HEK293T (cell line): Measurements from ENCODE around the gene NCAPD2.

ENCODE experiments used
- CTCF ChIA-PET: fragments of 350-600 bp; formaldehyde crosslinking; extraction: SDS; loops from one replicate; lab custom pipeline; 2021; ENCODE audit warnings: antibody characterized with exemption, inconsistent platforms; lab: Yijun Ruan, JAX
- POLR2A ChIA-PET: fragments of 350-600 bp; formaldehyde crosslinking; extraction: SDS; loops from one replicate; lab custom pipeline; 2020; ENCODE audit warnings: antibody characterized with exemption, inconsistent platforms; lab: Yijun Ruan, JAX
- DNase-seq: peaks from one replicate; pipeline ENCODE4 v3.0.0; 2012; ENCODE audit warnings: mixed read lengths; ENCODE audit errors: extremely low spot score
- ARNT ChIP-seq: fragments of 450-650 bp; IDR thresholded peaks from 2 replicates; pipeline ENCODE4 v1.6.1; 2017; ENCODE audit warnings: mild to moderate bottlenecking
- BHLHE40 ChIP-seq: fragments of 450-650 bp; IDR thresholded peaks from 2 replicates; pipeline ENCODE4 v1.6.1; 2016; ENCODE audit warnings: mild to moderate bottlenecking, moderate library complexity, borderline replicate concordance
- CTBP1 ChIP-seq: fragments of 450-650 bp; IDR thresholded peaks from 2 replicates; pipeline ENCODE4 v1.6.1; 2016; ENCODE audit warnings: borderline replicate concordance
- ELF4 ChIP-seq: fragments of 450-650 bp; IDR thresholded peaks from 2 replicates; pipeline ENCODE4 v1.6.1; 2017; ENCODE audit warnings: antibody characterized with exemption
- FOXA1 ChIP-seq: fragments of 450-650 bp; IDR thresholded peaks from 2 replicates; pipeline ENCODE4 v1.6.1; 2016; ENCODE audit warnings: mild to moderate bottlenecking
- FOXK2 ChIP-seq: fragments of 450-650 bp; IDR thresholded peaks from 2 replicates; pipeline ENCODE4 v1.6.1; 2016; ENCODE audit warnings: mild to moderate bottlenecking
- FOXM1 ChIP-seq: fragments of 450-650 bp; IDR thresholded peaks from 2 replicates; pipeline ENCODE4 v1.6.1; 2017; ENCODE audit warnings: mild to moderate bottlenecking, borderline replicate concordance
- HDGF ChIP-seq: fragments of 450-650 bp; IDR thresholded peaks from 2 replicates; pipeline ENCODE4 v1.6.1; 2017; ENCODE audit warnings: antibody characterized with exemption, borderline replicate concordance
- L3MBTL2 ChIP-seq: fragments of 450-650 bp; conservative IDR thresholded peaks from 2 replicates; pipeline ENCODE4 v1.6.1; 2016; ENCODE audit warnings: mild to moderate bottlenecking
- LEF1 ChIP-seq: fragments of 450-650 bp; IDR thresholded peaks from 2 replicates; pipeline ENCODE4 v1.6.1; 2017; ENCODE audit warnings: mild to moderate bottlenecking, borderline replicate concordance
- NFRKB ChIP-seq: fragments of 450-650 bp; IDR thresholded peaks from 2 replicates; pipeline ENCODE4 v1.6.1; 2016; ENCODE audit warnings: mild to moderate bottlenecking, moderate library complexity
- SP1 ChIP-seq: fragments of 450-650 bp; IDR thresholded peaks from 2 replicates; pipeline ENCODE4 v1.6.1; 2017
- SUZ12 ChIP-seq: fragments of 450-650 bp; IDR thresholded peaks from 2 replicates; pipeline ENCODE4 v1.6.1; 2016; ENCODE audit warnings: mild to moderate bottlenecking
- TARDBP ChIP-seq: fragments of 450-650 bp; IDR thresholded peaks from 2 replicates; pipeline ENCODE4 v1.6.1; 2016
- ZNF384 ChIP-seq: fragments of 450-650 bp; IDR thresholded peaks from 2 replicates; pipeline ENCODE4 v1.6.1; 2016
- TF ChIP-seq, protein P1 (sequence below): fragments of 450-650 bp; IDR thresholded peaks from 2 replicates; pipeline ENCODE4 v1.6.1; 2016

NCAPD2 gene

DNA sequence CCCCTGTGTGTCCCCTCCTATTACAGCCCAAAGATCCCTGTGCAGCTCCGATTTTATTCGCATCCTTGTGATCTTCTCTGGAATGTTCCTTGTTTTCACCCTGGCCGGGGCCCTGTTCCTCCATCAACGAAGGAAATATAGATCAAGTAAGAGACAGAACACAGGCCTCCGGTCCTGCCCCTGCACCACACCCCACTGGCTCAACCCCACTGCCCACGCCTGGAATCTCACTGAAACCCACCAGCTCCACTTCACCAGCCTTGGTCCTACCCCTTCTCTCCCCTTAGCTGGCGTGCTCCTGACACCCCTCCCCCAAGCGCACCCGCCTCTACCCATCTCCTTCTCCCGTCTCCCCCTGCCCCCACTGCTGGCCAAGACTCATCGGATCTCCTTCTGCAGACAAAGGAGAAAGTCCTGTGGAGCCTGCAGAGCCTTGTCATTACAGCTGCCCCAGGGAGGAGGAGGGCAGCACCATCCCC, 43.0 kb upstream of the NCAPD2 start:
- POLR2A ChIA-PET = interaction anchor here (0.9 to 2.8 kb wide), 6 partner anchors 11 to 111 kb away, joined by 3 to 17 read pairs (median 6); partner anchors contain the start of genes GAPDH, MRPL51 and VAMP1
- CTCF ChIA-PET = interaction anchor here (0.7 to 2.2 kb wide), 3 partner anchors 10 to 87 kb away, joined by 3 to 12 read pairs (median 4); no protein-coding TSS in a partner anchor
- no peak for DNase-seq
- no peak for TF ChIP-seq FOXK2
- TF ChIP-seq LEF1 = no peak
- TF ChIP-seq, protein P1, sequence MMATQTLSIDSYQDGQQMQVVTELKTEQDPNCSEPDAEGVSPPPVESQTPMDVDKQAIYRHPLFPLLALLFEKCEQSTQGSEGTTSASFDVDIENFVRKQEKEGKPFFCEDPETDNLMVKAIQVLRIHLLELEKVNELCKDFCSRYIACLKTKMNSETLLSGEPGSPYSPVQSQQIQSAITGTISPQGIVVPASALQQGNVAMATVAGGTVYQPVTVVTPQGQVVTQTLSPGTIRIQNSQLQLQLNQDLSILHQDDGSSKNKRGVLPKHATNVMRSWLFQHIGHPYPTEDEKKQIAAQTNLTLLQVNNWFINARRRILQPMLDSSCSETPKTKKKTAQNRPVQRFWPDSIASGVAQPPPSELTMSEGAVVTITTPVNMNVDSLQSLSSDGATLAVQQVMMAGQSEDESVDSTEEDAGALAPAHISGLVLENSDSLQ = no peak
- TF ChIP-seq ZNF384 = no peak
- TF ChIP-seq CTBP1 = no peak
- no peak for TF ChIP-seq SP1
- TF ChIP-seq ELF4 = no peak
- no peak for TF ChIP-seq TARDBP
- no peak for TF ChIP-seq SUZ12
- TF ChIP-seq BHLHE40 = no peak

DNA sequence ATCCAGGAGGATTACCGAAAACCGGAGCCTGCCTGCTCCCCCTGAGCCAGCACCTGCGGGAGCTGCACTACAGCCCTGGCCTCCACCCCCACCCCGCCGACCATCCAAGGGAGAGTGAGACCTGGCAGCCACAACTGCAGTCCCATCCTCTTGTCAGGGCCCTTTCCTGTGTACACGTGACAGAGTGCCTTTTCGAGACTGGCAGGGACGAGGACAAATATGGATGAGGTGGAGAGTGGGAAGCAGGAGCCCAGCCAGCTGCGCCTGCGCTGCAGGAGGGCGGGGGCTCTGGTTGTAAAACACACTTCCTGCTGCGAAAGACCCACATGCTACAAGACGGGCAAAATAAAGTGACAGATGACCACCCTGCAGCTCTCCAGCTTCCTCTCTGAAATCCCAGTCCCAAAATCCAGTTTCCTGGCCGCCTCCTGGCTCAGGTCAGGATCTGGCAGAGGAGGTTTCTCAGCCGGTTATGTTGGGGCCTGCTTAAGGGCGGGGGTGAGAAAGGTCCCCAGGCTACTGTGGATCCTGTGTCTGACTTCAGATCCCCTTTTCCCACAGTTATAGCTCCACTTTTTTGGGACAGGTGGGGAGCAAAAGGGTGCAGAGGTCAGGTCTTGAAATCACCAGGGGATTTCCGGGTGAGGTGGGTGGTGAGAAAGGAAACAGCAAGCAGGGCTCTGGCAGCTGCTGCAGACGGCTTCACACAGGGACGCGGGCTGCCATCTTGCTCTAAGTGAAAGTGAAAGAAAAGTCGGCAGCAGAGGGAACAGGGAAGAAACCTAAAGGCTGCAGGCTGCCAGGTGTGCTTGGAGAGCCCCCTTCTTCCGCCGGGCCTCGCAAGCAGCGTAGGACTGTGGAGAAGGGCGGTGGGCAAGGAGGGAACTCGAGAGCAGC, 42.3 kb upstream of the NCAPD2 start, which contains the start of gene TAPBPL:
TAPBPL (plus strand) TSS at position 695 of the 897 bp plus-strand sequence. CDS start 207 bp downstream, outside the sequence.
- ChIA-PET POLR2A (interaction anchor here (0.9 to 2.8 kb wide), 8 partner anchors 10 to 125 kb away, joined by 3 to 17 read pairs (median 4); partner anchors contain the start of genes GAPDH, MRPL51 and VAMP1), CTCF (interaction anchor here (0.7 to 2.2 kb wide), 3 partner anchors 9 to 86 kb away, joined by 3 to 12 read pairs (median 4); no protein-coding TSS in a partner anchor)
- TF ChIP-seq LEF1 (no peak), L3MBTL2 (peak; percentile 82), ARNT (no peak)
- TF ChIP-seq, protein P1 = peak; percentile 66
- DNase-seq = peak; percentile 53

DNA sequence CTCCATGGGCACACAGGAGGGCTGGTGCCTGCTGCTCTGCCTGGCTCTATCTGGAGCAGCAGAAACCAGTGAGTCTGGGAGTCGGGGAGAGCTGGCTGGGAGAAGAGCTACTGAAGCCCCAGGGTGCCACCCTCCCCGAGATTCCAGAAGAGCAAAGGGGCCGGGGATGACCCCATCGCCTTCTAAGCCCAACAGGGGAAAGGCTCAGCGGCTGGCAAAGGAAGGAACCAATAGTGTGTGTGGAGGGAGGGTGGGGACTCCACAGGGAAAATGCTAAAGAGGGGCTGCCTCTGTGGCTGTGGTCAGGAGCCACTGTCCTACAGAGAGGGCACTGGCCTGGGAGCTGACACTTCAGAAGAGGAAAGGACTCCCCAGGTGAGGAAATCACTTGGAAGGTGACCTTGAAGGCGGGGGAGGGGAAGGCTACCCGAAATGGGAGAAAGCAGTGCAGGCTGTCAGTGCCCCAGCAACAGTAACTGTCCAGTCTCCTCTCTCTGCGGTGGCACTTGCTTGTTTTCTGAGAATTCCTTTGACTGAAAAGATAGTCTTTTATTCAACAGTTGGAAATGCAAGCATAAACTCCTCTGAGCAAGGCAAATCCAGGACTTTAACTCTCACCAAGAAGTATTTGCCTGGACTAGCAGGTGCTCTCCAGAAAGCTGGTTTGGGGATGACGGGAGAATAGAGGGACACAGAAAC, 41.5 kb upstream of the NCAPD2 start:
- POLR2A ChIA-PET = interaction anchor here (0.9 to 2.8 kb wide), 8 partner anchors 10 to 126 kb away, joined by 3 to 17 read pairs (median 4); partner anchors contain the start of genes GAPDH, MRPL51 and VAMP1
- TF ChIP-seq ELF4 = no peak
- no peak for DNase-seq
- CTCF ChIA-PET = interaction anchor here (0.9 to 2.2 kb wide), 2 partner anchors 13 kb away, joined by 4 to 12 read pairs; no protein-coding TSS in a partner anchor

DNA sequence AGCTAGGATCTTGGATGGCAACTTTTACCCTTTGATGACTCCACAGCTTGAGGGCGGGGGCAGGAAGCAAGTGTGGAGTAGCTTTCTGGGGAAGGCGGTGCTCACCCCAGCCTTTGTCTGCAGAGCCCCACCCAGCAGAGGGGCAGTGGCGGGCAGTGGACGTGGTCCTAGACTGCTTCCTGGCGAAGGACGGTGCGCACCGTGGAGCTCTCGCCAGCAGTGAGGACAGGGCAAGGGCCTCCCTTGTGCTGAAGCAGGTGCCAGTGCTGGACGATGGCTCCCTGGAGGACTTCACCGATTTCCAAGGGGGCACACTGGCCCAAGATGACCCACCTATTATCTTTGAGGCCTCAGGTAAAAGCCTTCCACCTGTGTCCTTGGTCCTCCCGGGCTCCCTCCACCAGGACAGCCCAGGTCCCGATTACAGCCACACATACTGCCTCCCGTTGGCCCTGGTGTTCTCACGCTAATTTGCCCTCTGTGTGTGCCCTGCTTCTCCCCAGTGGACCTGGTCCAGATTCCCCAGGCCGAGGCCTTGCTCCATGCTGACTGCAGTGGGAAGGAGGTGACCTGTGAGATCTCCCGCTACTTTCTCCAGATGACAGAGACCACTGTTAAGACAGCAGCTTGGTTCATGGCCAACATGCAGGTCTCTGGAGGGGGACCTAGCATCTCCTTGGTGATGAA, 40.8 kb upstream of the NCAPD2 start:
- ChIA-PET POLR2A (interaction anchor here (0.9 to 2.8 kb wide), 4 partner anchors 11 to 126 kb away, joined by 3 to 9 read pairs (median 3); partner anchors contain the start of gene GAPDH), CTCF (interaction anchor here (0.9 kb wide), 1 partner anchor 13 kb away, joined by 4 read pairs; no protein-coding TSS in a partner anchor)
- TF ChIP-seq L3MBTL2 (no peak), SUZ12 (no peak), FOXK2 (no peak), HDGF (no peak), ARNT (no peak), LEF1 (no peak), ELF4 (no peak), BHLHE40 (no peak), SP1 (no peak), FOXM1 (no peak), ZNF384 (no peak), TARDBP (no peak), NFRKB (no peak), FOXA1 (no peak), CTBP1 (no peak)
- TF ChIP-seq, protein P1 = no peak
- no peak for DNase-seq

DNA sequence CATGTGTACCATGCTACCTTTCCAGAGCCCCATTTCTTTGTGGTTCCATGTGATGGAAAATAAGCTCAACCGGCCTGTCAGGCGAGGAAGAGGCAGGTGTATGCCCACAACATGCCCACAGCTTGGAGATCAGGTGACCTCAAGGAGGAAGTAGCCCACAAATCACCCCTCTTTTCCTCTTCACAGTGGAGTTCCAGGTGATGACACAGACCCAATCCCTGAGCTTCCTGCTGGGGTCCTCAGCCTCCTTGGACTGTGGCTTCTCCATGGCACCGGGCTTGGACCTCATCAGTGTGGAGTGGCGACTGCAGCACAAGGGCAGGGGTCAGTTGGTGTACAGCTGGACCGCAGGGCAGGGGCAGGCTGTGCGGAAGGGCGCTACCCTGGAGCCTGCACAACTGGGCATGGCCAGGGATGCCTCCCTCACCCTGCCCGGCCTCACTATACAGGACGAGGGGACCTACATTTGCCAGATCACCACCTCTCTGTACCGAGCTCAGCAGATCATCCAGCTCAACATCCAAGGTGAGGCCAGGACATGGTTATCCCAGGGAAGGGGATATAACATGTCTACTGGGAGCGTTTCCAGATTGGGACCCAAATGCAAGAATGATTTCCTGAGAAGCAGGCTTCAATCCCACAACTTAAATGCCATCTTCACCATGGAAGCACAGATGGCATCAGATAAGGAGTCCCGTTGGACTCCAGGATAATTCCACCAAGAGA, 36.5 kb upstream of the NCAPD2 start:
- TF ChIP-seq L3MBTL2 = no peak
- no peak for TF ChIP-seq BHLHE40
- no peak for TF ChIP-seq LEF1
- TF ChIP-seq, protein P1 = no peak
- TF ChIP-seq ZNF384 = no peak
- TF ChIP-seq HDGF = no peak
- no peak for TF ChIP-seq FOXM1
- no peak for TF ChIP-seq CTBP1
- TF ChIP-seq ELF4 = no peak
- TF ChIP-seq ARNT = no peak
- TF ChIP-seq TARDBP = no peak
- TF ChIP-seq NFRKB = no peak
- TF ChIP-seq FOXA1 = no peak
- no peak for TF ChIP-seq FOXK2
- TF ChIP-seq SP1 = no peak
- no peak for TF ChIP-seq SUZ12
- DNase-seq = no peak
- POLR2A ChIA-PET = interaction anchor here (0.5 to 1.1 kb wide), 3 partner anchors 11 to 562 kb away, joined by 3 read pairs; partner anchors contain the start of gene VAMP1
- CTCF ChIA-PET = interaction anchor here (1.1 to 1.2 kb wide), 2 partner anchors 8 to 131 kb away, joined by 3 to 8 read pairs; no protein-coding TSS in a partner anchor
